CD4-positive, alpha-beta T cell (primary cell): ENCODE data around the gene PXDN. TPM values are rescaled to one million over a fixed set of nuclear protein-coding genes. Genes with fewer than 3 reads are reported as not detected.

Source experiments
- ATAC-seq: fragments of 200-7000 bp; cut with Tn5 transposase; one replicate; pipeline ENCODE4 v1.10.0; 2022; ENCODE audit warnings: mild to moderate bottlenecking; ENCODE audit not compliant: poor library complexity
- CTCF ChIA-PET: fragments of 350-600 bp; sonication (Branson Sonifier 250); formaldehyde crosslinking; loops from one replicate; lab custom pipeline; 2021; ENCODE audit warnings: antibody characterized with exemption, inconsistent platforms; lab: Charles Lee
- POLR2A ChIA-PET: fragments of 350-600 bp; sonication (Branson Sonifier 250); formaldehyde crosslinking; loops from one replicate; lab custom pipeline; 2021; ENCODE audit warnings: antibody characterized with exemption, inconsistent platforms; lab: Charles Lee
- DNase-seq, 14 experiments: peaks; one replicate each; pipeline ENCODE4 v3.0.0-alpha.2; 2013 to 2020; ENCODE audit warnings: mixed read lengths in 2 of 14
- H3K27ac ChIP-seq, 2 donors: one replicate each; pipeline versions ENCODE4 v1.5.1 to v1.7.0; 2013; ENCODE audit warnings: low read length in 2 of 2, low read depth in 1 of 2, mild to moderate bottlenecking in 1 of 2
- H3K27me3 ChIP-seq, 2 experiments: 1 replicate in 1 of 2; 2 replicates in 1 of 2; pipeline versions ENCODE4 v1.6.1 to v1.7.0; 2013; ENCODE audit warnings: low read length in 2 of 2, control low read depth in 1 of 2, mild to moderate bottlenecking in 1 of 2, moderate library complexity in 1 of 2; ENCODE audit not compliant: insufficient read depth in 2 of 2, control insufficient read depth in 1 of 2
- H3K36me3 ChIP-seq: one replicate; pipeline ENCODE4 v1.6.1; 2013; ENCODE audit warnings: low read length, control low read depth; ENCODE audit not compliant: insufficient read depth
- H3K4me1 ChIP-seq: one replicate; pipeline ENCODE4 v1.6.1; 2013; ENCODE audit warnings: low read length, control low read depth; ENCODE audit not compliant: insufficient read depth
- H3K4me3 ChIP-seq: one replicate; pipeline ENCODE4 v1.5.1; 2013; ENCODE audit warnings: mild to moderate bottlenecking, low read length, moderate library complexity
- H3K9me3 ChIP-seq, 2 experiments: 1 replicate in 1 of 2; 2 replicates in 1 of 2; pipeline versions ENCODE4 v1.6.1 to v1.7.0; 2013; ENCODE audit warnings: low read length in 2 of 2, mild to moderate bottlenecking in 2 of 2, control low read depth in 1 of 2, moderate library complexity in 1 of 2; ENCODE audit not compliant: control insufficient read depth in 1 of 2, insufficient read depth in 1 of 2
- H3K27ac Mint-ChIP-seq: one replicate; pipeline ENCODE4 v1.8.0; 2020; ENCODE audit warnings: mixed read lengths
- H3K27me3 Mint-ChIP-seq: one replicate; pipeline ENCODE4 v1.8.0; 2021; ENCODE audit warnings: mixed read lengths
- H3K36me3 Mint-ChIP-seq: one replicate; pipeline ENCODE4 v1.8.0; 2021; ENCODE audit warnings: low read depth, mixed read lengths
- H3K4me1 Mint-ChIP-seq: one replicate; pipeline ENCODE4 v1.8.0; 2021; ENCODE audit warnings: low read depth, mixed read lengths
- H3K4me3 Mint-ChIP-seq: one replicate; pipeline ENCODE4 v1.8.0; 2020; ENCODE audit warnings: mild to moderate bottlenecking, mixed read lengths
- H3K9me3 Mint-ChIP-seq: one replicate; pipeline ENCODE4 v1.8.0; 2020; ENCODE audit warnings: mixed read lengths
- intact Hi-C, 2 experiments: fragments of 100-400 bp; cut with DNase I in 1 of 2; cut with micrococcal nuclease in 1 of 2; formaldehyde crosslinking; loops; one replicate each; pipeline versions ENCODE4 v1.15.1 to v1.9.0; 2023 to 2025; cut with DNase I, micrococcal nuclease
- total RNA-seq, 174 experiments: library from RNA in 2 of 174; stranded (reverse) in 2 of 174; gene quantifications; one replicate each; pipeline ENCODE4 v1.2.3 and lab custom pipeline; 2021 to 2026
- TF ChIP-seq, protein P1 (sequence below): fragments of 200-600 bp; IDR thresholded peaks from one replicate; pipeline ENCODE4 v1.8.0; 2022; ENCODE audit warnings: antibody characterized with exemption, mild to moderate bottlenecking

Gene PXDN
- total RNA-seq, 2 experiments from 2014 or later: 0.47 to 0.84 TPM

DNA sequence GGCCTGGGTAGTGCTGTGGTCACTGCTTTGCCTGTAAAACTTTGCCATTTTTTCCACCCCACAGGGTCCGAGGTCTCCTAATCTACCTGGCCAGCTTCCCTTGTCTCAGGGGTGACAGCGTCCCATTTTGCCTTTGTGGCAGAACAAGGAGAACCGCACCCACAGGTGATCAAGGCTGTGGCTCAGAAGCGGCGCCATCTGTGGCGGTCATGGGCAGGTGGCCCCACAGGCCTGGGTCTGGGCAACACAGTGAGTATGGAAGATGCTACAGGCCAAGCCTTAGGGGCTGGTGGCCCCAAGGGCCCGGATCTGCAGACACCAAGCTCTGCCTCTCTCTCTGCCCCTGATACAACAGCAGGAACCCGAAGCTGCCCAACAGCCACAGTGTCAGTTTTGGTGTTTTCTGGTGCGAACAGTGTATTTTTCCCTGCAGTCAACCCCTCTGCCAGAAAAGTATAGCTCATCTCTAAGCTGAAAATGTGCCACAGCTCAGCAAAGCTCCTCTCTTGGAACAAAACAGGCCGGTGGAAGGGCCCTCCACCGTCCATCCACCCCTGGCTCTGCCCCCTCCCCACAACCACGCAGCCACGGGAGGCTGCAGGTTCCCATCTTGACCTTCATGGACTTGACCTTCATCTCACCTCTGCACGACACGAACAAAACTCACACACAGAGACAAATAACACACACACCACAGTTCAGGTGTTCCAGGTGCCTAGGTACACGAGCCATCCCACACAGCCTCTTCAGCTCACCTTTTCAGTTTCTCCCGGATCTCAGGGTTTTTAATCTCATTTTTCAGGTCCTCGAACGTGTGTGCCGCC lies 96.7 kb downstream of the PXDN start:
- Histone ChIP-seq H3K36me3 (no peaks in the 10 kb centered on the region), H3K4me3 (no peak overlapping the region), H3K4me1 (no peaks in the 10 kb centered on the region), H3K27me3 (no peaks in the 10 kb centered on the region), H3K9me3 (peaks cover 0 to 32% of the 10 kb centered on the region in 2 experiments), H3K27ac (no peak overlapping the region)
- Mint-ChIP-seq H3K4me3 (no peak overlapping the region), H3K27ac (no peak overlapping the region), H3K9me3 (no peaks in the 10 kb centered on the region), H3K4me1 (no peaks in the 10 kb centered on the region), H3K36me3 (no peaks in the 10 kb centered on the region), H3K27me3 (no peaks in the 10 kb centered on the region)
- DNase-seq (no peak), ATAC-seq (no peak)
- TF ChIP-seq, protein P1, sequence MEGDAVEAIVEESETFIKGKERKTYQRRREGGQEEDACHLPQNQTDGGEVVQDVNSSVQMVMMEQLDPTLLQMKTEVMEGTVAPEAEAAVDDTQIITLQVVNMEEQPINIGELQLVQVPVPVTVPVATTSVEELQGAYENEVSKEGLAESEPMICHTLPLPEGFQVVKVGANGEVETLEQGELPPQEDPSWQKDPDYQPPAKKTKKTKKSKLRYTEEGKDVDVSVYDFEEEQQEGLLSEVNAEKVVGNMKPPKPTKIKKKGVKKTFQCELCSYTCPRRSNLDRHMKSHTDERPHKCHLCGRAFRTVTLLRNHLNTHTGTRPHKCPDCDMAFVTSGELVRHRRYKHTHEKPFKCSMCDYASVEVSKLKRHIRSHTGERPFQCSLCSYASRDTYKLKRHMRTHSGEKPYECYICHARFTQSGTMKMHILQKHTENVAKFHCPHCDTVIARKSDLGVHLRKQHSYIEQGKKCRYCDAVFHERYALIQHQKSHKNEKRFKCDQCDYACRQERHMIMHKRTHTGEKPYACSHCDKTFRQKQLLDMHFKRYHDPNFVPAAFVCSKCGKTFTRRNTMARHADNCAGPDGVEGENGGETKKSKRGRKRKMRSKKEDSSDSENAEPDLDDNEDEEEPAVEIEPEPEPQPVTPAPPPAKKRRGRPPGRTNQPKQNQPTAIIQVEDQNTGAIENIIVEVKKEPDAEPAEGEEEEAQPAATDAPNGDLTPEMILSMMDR: no peak
- intact Hi-C loops: no loop called here
- ChIA-PET POLR2A (no interaction called here), CTCF (no interaction called here)

DNA sequence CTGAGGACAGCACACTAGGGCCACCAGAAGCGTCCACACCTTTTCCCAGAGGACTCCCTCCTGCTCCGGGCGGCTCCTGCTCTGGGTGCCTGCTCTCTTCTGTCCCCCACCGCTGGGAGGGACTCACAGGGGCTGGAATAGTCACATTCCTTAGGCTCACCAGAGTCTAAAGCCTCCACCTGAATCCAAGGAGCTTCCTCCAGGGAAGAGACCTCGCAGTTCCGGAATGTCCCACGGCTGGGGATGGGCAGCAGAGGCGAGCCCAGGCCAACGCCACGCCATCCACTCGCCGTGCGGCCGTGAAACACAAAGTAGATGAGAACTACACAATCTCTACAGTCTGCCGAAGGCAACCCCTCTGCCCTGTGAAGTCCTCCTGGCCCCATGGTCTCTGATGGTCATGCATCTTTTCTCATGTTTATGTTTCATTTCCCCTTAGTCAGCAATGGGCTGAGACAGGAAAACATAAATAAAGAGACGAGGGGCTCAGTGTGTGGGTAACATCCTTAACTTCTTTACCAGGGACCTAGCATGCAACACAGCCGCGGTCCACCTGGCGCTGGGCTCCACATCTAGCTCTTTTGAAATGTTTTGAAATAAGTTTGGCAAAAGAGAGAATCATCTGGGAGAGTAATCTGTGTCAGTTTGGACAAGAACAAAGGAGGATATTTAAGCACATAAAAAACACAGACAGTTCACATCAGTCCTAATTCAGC lies 98.4 kb downstream of the PXDN start:
- Mint-ChIP-seq H3K9me3 (no peaks in the 10 kb centered on the region), H3K36me3 (no peaks in the 10 kb centered on the region), H3K27ac (no peak overlapping the region), H3K27me3 (no peaks in the 10 kb centered on the region), H3K4me1 (no peaks in the 10 kb centered on the region), H3K4me3 (no peak overlapping the region)
- Histone ChIP-seq H3K27me3 (no peaks in the 10 kb centered on the region), H3K4me1 (no peaks in the 10 kb centered on the region), H3K4me3 (no peak overlapping the region), H3K27ac (no peak overlapping the region), H3K9me3 (peaks cover 0 to 32% of the 10 kb centered on the region in 2 experiments), H3K36me3 (no peaks in the 10 kb centered on the region)
- DNase-seq (no peak), ATAC-seq (no peak)
- TF ChIP-seq, protein P1: no peak
- ChIA-PET CTCF (no interaction called here), POLR2A (no interaction called here)
- intact Hi-C loops: no loop called here

DNA sequence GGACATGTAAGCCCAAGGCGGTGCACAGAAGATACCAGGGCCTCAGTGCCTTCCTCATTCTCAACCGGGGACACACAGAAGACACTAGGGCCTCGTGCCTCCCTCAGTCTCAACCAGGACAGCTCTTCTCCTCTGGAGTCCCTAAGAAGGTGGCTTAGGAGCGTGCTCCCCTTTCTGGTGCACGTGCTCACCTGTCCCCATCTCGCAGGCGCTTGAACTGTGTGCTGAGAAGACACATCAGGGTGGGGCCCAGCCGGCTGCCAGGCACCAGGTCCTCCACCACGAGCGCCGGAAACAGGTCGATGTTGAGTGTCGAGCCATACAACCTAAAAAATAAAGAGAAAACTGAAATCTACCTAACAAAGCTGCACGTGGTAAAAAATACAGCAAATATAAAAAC lies 99.9 kb downstream of the PXDN start:
- Histone ChIP-seq H3K27ac (no peak overlapping the region), H3K9me3 (peaks cover 0 to 24% of the 10 kb centered on the region in 2 experiments), H3K36me3 (no peaks in the 10 kb centered on the region), H3K27me3 (no peaks in the 10 kb centered on the region), H3K4me3 (no peak overlapping the region), H3K4me1 (no peaks in the 10 kb centered on the region)
- no peak overlapping the region for H3K27ac Mint-ChIP-seq
- CTCF ChIA-PET: no interaction called here
- no peaks in the 10 kb centered on the region for H3K36me3 Mint-ChIP-seq
- H3K9me3 Mint-ChIP-seq: no peaks in the 10 kb centered on the region
- no peak for ATAC-seq
- POLR2A ChIA-PET: no interaction called here
- no peak overlapping the region for H3K4me3 Mint-ChIP-seq
- no peaks in the 10 kb centered on the region for H3K4me1 Mint-ChIP-seq
- TF ChIP-seq, protein P1: no peak
- no peaks in the 10 kb centered on the region for H3K27me3 Mint-ChIP-seq
- intact Hi-C loops: no loop called here
- no peak for DNase-seq
